Naive thymus-derived CD8-positive, alpha-beta T cell (primary cell): ENCODE measurements around the gene MECR. TPM values are rescaled to one million over a fixed set of nuclear protein-coding genes. Genes with fewer than 3 reads are reported as not detected.
A peak's percentile ranks its signal among the peaks of the same experiment; 100 is the strongest.
"Not testable (repeated sequence)": the region's sequence is repeated elsewhere in the genome, so short reads cannot be mapped to it uniquely, and the experiment has no call there.

Source experiments
- ATAC-seq, 2 donors: fragments of 150-1000 bp; cut with Tn5 transposase in 1 of 2; sonication (Bioruptor Pico), chemical (Tn5 transposase) in 1 of 2; 1 replicate in 1 of 2; 2 replicates in 1 of 2; pipeline ENCODE4 v1.10.0; 2021; ENCODE audit warnings: mild to moderate bottlenecking in 2 of 2, moderate library complexity in 2 of 2
- POLR2A ChIA-PET: fragments of 350-600 bp; sonication (Branson Sonifier 250); formaldehyde crosslinking; loops from one replicate; lab custom pipeline; 2021; ENCODE audit warnings: antibody characterized with exemption; lab: Charles Lee
- DNase-seq, 10 donors: peaks; one replicate each; pipeline versions ENCODE4 v3.0.0 to v3.0.0-alpha.2; 2020 to 2022
- H3K27ac Mint-ChIP-seq, 10 donors: one replicate each; pipeline ENCODE4 v1.8.0; 2020 to 2022; ENCODE audit warnings: mild to moderate bottlenecking in 10 of 10, mixed read lengths in 10 of 10, moderate library complexity in 4 of 10, inconsistent platforms in 1 of 10
- H3K27me3 Mint-ChIP-seq, 5 donors: one replicate each; pipeline ENCODE4 v1.8.0; 2021 to 2022; ENCODE audit warnings: mixed read lengths in 5 of 5
- H3K36me3 Mint-ChIP-seq, 3 donors: one replicate each; pipeline ENCODE4 v1.8.0; 2020 to 2022; ENCODE audit warnings: mixed read lengths in 3 of 3, mild to moderate bottlenecking in 2 of 3, inconsistent platforms in 1 of 3
- H3K4me1 Mint-ChIP-seq, 4 donors: one replicate each; pipeline ENCODE4 v1.8.0; 2021 to 2022; ENCODE audit warnings: mixed read lengths in 4 of 4
- H3K4me3 Mint-ChIP-seq, 10 donors: one replicate each; pipeline ENCODE4 v1.8.0; 2020 to 2022; ENCODE audit warnings: mild to moderate bottlenecking in 10 of 10, mixed read lengths in 10 of 10, moderate library complexity in 6 of 10, inconsistent platforms in 1 of 10
- H3K9me3 Mint-ChIP-seq, 9 donors: one replicate each; pipeline ENCODE4 v1.8.0; 2020 to 2022; ENCODE audit warnings: mixed read lengths in 9 of 9, mild to moderate bottlenecking in 3 of 9, inconsistent platforms in 1 of 9, moderate library complexity in 1 of 9
- polyA plus RNA-seq, 3 donors: library from polyadenylated mRNA; unstranded; fragments of 300-500 nt; fragmentation: Illumina TruSeq; gene quantifications; one replicate each; pipeline ENCODE4 v1.2.3, GENCODE V29; 2021
- total RNA-seq, 8 experiments: library from RNA in 2 of 8; stranded (reverse) in 2 of 8; gene quantifications; one replicate each; pipeline ENCODE4 v1.2.3 and lab custom pipeline; 2021 to 2026

Gene MECR
- total and polyA plus RNA-seq, 5 experiments from 2014 or later = 17.9 to 25.8 (median 23.3) TPM

DNA sequence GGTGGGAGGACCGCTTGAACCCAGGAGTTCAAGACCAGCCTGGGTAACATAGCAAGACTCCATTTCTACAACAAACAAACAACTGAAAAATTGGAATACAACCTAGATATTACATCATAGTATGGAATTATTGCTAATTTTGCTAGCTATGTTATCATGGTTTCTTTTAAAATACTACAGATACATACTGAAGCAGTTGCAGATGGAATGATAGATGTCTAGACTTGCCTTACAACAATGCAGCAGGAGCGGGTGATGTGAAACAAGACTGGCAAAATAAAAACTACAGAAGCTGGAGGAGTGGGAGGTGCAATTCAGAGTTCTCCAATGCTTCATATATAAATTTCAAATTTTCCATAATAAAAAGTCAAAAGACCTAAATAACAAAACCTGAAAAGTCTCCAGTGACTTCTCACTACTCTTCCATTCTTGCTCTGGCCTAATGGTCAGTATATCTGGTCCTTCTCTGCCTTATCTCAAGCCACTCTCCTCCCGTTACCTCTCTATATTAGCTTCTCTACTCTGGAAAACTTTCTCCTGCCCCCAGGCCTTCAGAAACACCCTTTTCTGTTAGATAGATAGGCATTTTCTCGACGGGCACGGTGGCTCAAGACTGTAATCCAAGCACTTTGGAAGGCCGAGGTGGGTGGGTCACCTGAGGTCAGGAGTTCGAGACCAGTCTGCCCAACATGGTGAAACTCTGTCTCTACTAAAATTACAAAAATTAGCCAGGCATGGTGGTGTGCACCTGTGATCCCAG is 78.5 kb downstream of the MECR start:
- ATAC-seq = no peak

DNA sequence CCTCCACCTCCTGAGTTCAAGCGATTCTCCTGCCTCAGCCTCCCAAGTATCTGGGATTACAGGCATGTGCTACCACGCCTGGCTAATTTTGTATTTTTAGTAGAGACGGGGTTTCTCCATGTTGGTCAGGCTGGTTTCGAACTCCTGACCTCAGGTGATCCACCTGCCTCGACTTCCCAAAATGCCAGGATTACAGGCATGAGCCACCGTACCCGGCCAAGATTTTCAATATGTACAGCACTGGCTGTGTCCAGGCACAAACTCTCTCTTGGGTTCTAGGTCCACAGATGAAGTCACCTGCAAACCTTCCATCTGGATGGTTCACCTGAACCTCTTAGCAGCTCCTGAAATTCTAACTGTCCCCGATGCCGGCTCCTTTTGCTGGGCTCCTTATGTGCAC is 80.4 kb downstream of the MECR start:
- POLR2A ChIA-PET = interaction anchor here (0.7 kb wide), 1 partner anchor 25 kb away, joined by 3 read pairs; no protein-coding TSS in a partner anchor
- Mint-ChIP-seq H3K4me3 (peak overlapping the region in 1 of 10 donors; percentile 25), H3K36me3 (peaks cover 26 to 99% (median 53%) of the 10 kb centered on the region in 3 donors), H3K27ac (peak overlapping the region in 1 of 10 donors; percentile 57)
- ATAC-seq, H3K9me3 Mint-ChIP-seq, H3K4me1 Mint-ChIP-seq, H3K27me3 Mint-ChIP-seq, DNase-seq: not testable (repeated sequence)

More for the DNA sequence above, 78.5 kb downstream of the MECR start:
- Mint-ChIP-seq H3K9me3 (no peaks in the 10 kb centered on the region), H3K4me1 (peaks cover 0 to 5% (median 2%) of the 10 kb centered on the region in 4 donors), H3K27me3 (no peaks in the 10 kb centered on the region), H3K4me3 (no peak overlapping the region), H3K27ac (peak overlapping the region in 3 of 10 donors; percentile 13 to 86 (median 57)), H3K36me3 (peaks cover 13 to 99% (median 37%) of the 10 kb centered on the region in 3 donors)
- DNase-seq = no peak
- POLR2A ChIA-PET = no interaction called here

DNA sequence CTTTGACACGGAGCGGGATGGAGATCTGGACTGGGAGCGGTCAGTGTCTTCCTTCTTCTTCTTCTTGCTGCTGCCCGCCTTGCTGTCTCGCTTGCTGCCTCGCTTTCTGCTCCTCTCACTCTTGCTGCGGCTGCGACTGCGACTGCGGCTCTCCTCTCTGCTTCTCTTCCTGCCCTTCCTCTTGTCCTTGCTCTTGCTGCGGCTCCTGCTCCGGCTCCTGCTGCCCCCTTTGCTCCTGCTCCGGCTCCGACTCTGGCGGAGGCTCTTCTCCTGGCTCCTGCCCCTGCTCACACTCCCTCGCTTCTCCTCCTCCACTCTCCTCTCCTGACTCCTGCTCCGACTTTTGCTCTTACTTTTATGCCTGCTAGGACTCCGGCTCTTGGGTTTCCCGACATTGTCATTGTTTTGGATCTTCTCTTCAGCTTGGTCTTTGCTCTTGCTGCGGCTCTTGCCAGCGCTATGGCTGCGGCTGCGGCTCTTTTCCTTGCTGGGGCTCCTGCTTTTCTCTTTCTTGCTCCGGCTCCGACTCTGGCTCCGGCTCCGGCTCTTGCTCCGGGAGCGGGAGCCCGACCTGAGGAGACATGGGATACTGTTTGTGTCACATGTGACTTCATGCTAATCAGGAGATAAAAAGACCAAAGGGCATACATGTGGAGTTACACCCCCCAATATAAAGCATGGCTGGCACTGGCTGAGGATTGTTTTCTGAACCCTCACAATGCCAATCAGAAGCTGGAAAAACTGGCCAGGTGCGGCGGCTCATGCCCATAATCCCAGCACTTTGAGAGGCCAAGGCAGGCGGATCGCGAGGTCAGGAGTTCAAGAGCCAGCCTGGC is 81.9 kb downstream of the MECR start:
- Mint-ChIP-seq H3K4me1 (peaks cover 0 to 9% (median under 1%) of the 10 kb centered on the region in 4 donors), H3K36me3 (peaks cover 29 to 89% (median 53%) of the 10 kb centered on the region in 3 donors), H3K27ac (peak overlapping the region in 2 of 10 donors; percentile 15 to 40), H3K9me3 (peaks cover 0 to 8% (median 0%) of the 10 kb centered on the region in 9 donors), H3K27me3 (no peaks in the 10 kb centered on the region), H3K4me3 (no peak overlapping the region)
- POLR2A ChIA-PET = interaction anchor here (1.3 kb wide), 1 partner anchor 33 kb away, joined by 3 read pairs; the partner anchor contains the start of gene SRSF4
- DNase-seq = no peak
- no peak for ATAC-seq

- H3K9me3 Mint-ChIP-seq = peaks cover 0 to 16% (median 0%) of the 10 kb centered on the region in 9 donors
- DNase-seq = no peak
- POLR2A ChIA-PET = no interaction called here
- H3K4me1 Mint-ChIP-seq = peaks cover 0 to 8% (median under 1%) of the 10 kb centered on the region in 4 donors
- H3K36me3 Mint-ChIP-seq = peaks cover 29 to 61% (median 48%) of the 10 kb centered on the region in 3 donors
- H3K4me3 Mint-ChIP-seq = peak overlapping the region in 1 of 10 donors; percentile 12
- H3K27me3 Mint-ChIP-seq = no peaks in the 10 kb centered on the region
- no peak for ATAC-seq
- H3K27ac Mint-ChIP-seq = peak overlapping the region in 4 of 10 donors; percentile 6 to 73 (median 38)
Observed at GRCh38 chr1:29145739-29146437, 84.8 kb downstream of the MECR start.

- Mint-ChIP-seq H3K36me3 (peaks cover 29 to 43% (median 39%) of the 10 kb centered on the region in 3 donors), H3K27me3 (no peaks in the 10 kb centered on the region), H3K9me3 (peaks cover 0 to 16% (median 0%) of the 10 kb centered on the region in 9 donors), H3K4me3 (no peak overlapping the region), H3K4me1 (peaks cover 0 to 8% (median under 1%) of the 10 kb centered on the region in 4 donors), H3K27ac (no peak overlapping the region)
- ATAC-seq (no peak), DNase-seq (no peak)
- POLR2A ChIA-PET = no interaction called here
Observed at GRCh38 chr1:29144178-29144577, 86.6 kb downstream of the MECR start.

- Mint-ChIP-seq H3K4me3 (no peak overlapping the region), H3K36me3 (peaks cover 16 to 29% (median 25%) of the 10 kb centered on the region in 3 donors), H3K27me3 (no peaks in the 10 kb centered on the region), H3K9me3 (peaks cover 0 to 16% (median 0%) of the 10 kb centered on the region in 9 donors), H3K27ac (peak overlapping the region in 1 of 10 donors; percentile 37), H3K4me1 (peaks cover 0 to 5% (median under 1%) of the 10 kb centered on the region in 4 donors)
- ATAC-seq (no peak), DNase-seq (no peak)
- POLR2A ChIA-PET = no interaction called here
Observed at GRCh38 chr1:29142714-29143113, 88.0 kb downstream of the MECR start.

Other genes starting within 250 kb of the MECR start
- gene TMEM200B, start 107.0 kb downstream of the MECR start, total RNA-seq = not detected
- under 1 TPM in 1 of 3 donors, not detected in 2; 0.08 TPM for gene TMEM200B, start 107.0 kb downstream of the MECR start, polyA plus RNA-seq
- gene SRSF4, start 49.0 kb downstream of the MECR start, total RNA-seq = 10 to 100 TPM; 83.3 to 85.8 TPM
- gene SRSF4, start 49.0 kb downstream of the MECR start, polyA plus RNA-seq = 100 to 1,000 TPM in 1 of 3 donors, 10 to 100 TPM in 2; 73.2 to 104 (median 81.5) TPM
- gene PTPRU, start 5.6 kb upstream of the MECR start, total RNA-seq = not detected
- under 1 TPM in 1 of 3 donors, not detected in 2; 0.54 TPM for gene PTPRU, start 5.6 kb upstream of the MECR start, polyA plus RNA-seq